Memory B cell (primary cell): Measurements from ENCODE around the gene ARRDC1.

ENCODE experiments used
- ATAC-seq: fragments of 150-1000 bp; cut with Tn5 transposase; 2 replicates; pipeline ENCODE4 v1.10.0; 2021; ENCODE audit warnings: low read depth, mild to moderate bottlenecking, moderate library complexity
- DNase-seq, 2 donors: peaks; one replicate each; pipeline ENCODE4 v3.0.0; 2022; ENCODE audit warnings: low spot score in 2 of 2
- H3K27ac Mint-ChIP-seq: one replicate; pipeline ENCODE4 v1.8.0; 2022; ENCODE audit warnings: mild to moderate bottlenecking, moderate library complexity, mixed read lengths
- H3K27me3 Mint-ChIP-seq: one replicate; pipeline ENCODE4 v1.8.0; 2022; ENCODE audit warnings: mixed read lengths
- H3K36me3 Mint-ChIP-seq: one replicate; pipeline ENCODE4 v1.8.0; 2022; ENCODE audit warnings: mild to moderate bottlenecking, mixed read lengths
- H3K4me1 Mint-ChIP-seq: one replicate; pipeline ENCODE4 v1.8.0; 2022; ENCODE audit warnings: mixed read lengths
- H3K4me3 Mint-ChIP-seq: one replicate; pipeline ENCODE4 v1.8.0; 2022; ENCODE audit warnings: mild to moderate bottlenecking, moderate library complexity, mixed read lengths
- H3K9me3 Mint-ChIP-seq: one replicate; pipeline ENCODE4 v1.8.0; 2022; ENCODE audit warnings: mixed read lengths

ARRDC1 gene

GRCh38 chr9:137647096-137647714, 41.7 kb downstream of the ARRDC1 start:
- ATAC-seq (no peak), DNase-seq (no peak)
- Mint-ChIP-seq H3K27ac (no peak overlapping the region), H3K4me3 (no peak overlapping the region), H3K36me3 (peaks cover 39% of the 10 kb centered on the region), H3K4me1 (peaks cover 31% of the 10 kb centered on the region), H3K27me3 (no peaks in the 10 kb centered on the region), H3K9me3 (no peaks in the 10 kb centered on the region)

DNA sequence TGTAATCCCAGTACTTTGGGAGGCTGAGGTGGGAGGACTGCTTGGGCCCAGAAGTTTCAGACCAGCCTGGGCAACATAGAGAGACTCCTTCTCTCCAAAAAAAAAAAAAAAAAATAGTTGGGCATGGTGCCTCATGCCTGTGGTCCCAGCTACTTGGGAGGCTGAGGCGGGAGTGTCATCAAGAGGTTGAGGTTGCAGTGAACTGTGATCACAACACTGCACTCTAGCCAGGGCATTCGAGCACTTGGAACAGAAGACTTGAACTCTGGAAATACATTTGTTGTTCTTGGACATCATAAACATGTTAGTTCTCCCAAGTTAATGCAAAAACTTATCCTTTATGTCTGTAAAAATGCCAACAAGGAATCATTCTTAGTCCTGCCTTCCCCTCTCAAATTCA, 42.9 kb downstream of the ARRDC1 start:
- Mint-ChIP-seq H3K36me3 (peaks cover 38% of the 10 kb centered on the region), H3K4me1 (peaks cover 31% of the 10 kb centered on the region), H3K9me3 (no peaks in the 10 kb centered on the region), H3K27ac (no peak overlapping the region), H3K4me3 (no peak overlapping the region), H3K27me3 (no peaks in the 10 kb centered on the region)
- DNase-seq (no peak), ATAC-seq (no peak)

GRCh38 chr9:137649553-137649952, 44.1 kb downstream of the ARRDC1 start:
- Mint-ChIP-seq H3K27me3 (no peaks in the 10 kb centered on the region), H3K9me3 (no peaks in the 10 kb centered on the region), H3K4me3 (no peak overlapping the region), H3K36me3 (peaks cover 32% of the 10 kb centered on the region), H3K27ac (no peak overlapping the region), H3K4me1 (peaks cover 28% of the 10 kb centered on the region)
- no peak for ATAC-seq
- no peak for DNase-seq

DNA sequence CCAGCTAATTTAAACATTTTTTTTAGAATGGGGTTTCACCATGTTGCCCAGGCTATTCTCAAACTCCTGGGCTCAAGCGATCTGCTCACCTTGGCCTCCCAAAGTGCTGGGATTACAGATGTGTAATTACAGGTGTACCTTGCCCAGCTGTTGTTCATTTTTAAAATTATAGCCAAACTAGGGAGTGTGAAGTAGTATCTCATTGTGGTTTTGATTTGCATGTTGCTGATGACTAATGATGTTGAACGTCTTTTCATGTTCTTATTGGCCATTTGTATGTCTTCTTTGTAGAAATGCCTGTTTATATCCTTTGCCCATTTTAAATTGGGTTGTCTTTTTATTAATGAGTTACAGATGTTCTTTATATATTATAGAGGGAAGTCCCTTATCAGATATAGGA, 44.8 kb downstream of the ARRDC1 start:
- peaks cover 28% of the 10 kb centered on the region for H3K4me1 Mint-ChIP-seq
- H3K36me3 Mint-ChIP-seq: peaks cover 33% of the 10 kb centered on the region
- ATAC-seq: peak; percentile 62
- DNase-seq: no peak
- no peaks in the 10 kb centered on the region for H3K9me3 Mint-ChIP-seq
- no peaks in the 10 kb centered on the region for H3K27me3 Mint-ChIP-seq
- H3K4me3 Mint-ChIP-seq: no peak overlapping the region
- no peak overlapping the region for H3K27ac Mint-ChIP-seq

GRCh38 chr9:137650779-137651178, 45.3 kb downstream of the ARRDC1 start:
- H3K27me3 Mint-ChIP-seq: no peaks in the 10 kb centered on the region
- H3K27ac Mint-ChIP-seq: no peak overlapping the region
- H3K9me3 Mint-ChIP-seq: no peaks in the 10 kb centered on the region
- ATAC-seq: no peak
- H3K36me3 Mint-ChIP-seq: peaks cover 35% of the 10 kb centered on the region
- H3K4me1 Mint-ChIP-seq: peaks cover 30% of the 10 kb centered on the region
- H3K4me3 Mint-ChIP-seq: no peak overlapping the region
- no peak for DNase-seq

DNA sequence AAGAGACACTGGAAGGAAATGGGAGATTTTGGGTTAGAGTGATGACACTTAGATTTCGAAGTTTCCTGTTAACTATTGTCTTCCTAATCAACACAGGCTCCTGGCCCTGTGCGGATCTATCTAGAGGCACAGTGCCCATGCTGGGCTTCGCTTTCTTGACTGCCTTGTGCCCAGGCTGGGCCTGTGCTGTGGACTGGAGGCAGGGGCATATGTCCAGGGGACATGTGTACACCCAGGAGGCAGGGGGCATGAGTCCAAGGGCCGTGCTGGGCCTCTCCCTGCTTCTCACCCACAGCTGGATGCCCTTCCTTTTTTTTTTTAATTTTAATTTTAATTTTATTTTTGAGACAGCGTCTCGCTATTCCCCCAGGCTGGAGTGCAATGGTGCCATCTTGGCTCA, 50.9 kb downstream of the ARRDC1 start:
- Mint-ChIP-seq H3K9me3 (no peaks in the 10 kb centered on the region), H3K27me3 (no peaks in the 10 kb centered on the region), H3K27ac (no peak overlapping the region), H3K4me1 (peaks cover 16% of the 10 kb centered on the region), H3K4me3 (no peak overlapping the region), H3K36me3 (peaks cover 12% of the 10 kb centered on the region)
- DNase-seq (no peak), ATAC-seq (no peak)

- Mint-ChIP-seq H3K27ac (peak overlapping the region; percentile 29), H3K27me3 (no peaks in the 10 kb centered on the region), H3K4me3 (no peak overlapping the region), H3K4me1 (peaks cover 16% of the 10 kb centered on the region), H3K9me3 (no peaks in the 10 kb centered on the region), H3K36me3 (peaks cover 10% of the 10 kb centered on the region)
- ATAC-seq: no peak
- no peak for DNase-seq
Observed at GRCh38 chr9:137657606-137658005, 52.1 kb downstream of the ARRDC1 start.

DNA sequence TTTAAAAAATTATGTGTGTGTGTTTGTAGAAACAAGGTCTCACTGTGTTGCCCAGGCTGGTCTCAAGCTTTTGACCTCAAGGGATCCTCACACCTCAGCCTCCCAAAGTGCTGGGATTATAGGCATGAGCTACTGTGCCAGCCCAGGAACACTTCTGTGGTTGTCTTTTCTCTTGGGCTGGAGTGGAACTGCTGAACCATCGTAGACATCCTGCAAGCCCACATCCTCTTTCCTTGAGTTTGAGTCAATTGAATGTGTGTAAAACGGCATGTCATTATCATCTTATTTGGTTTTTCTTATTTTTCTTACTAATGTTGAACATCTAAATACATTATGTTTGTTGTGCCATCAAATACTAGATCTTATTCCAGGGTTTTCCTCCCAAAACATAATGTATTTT, 53.3 kb downstream of the ARRDC1 start:
- peaks cover 20% of the 10 kb centered on the region for H3K4me1 Mint-ChIP-seq
- peaks cover 14% of the 10 kb centered on the region for H3K36me3 Mint-ChIP-seq
- H3K27me3 Mint-ChIP-seq: no peaks in the 10 kb centered on the region
- H3K4me3 Mint-ChIP-seq: no peak overlapping the region
- no peak for DNase-seq
- ATAC-seq: no peak
- no peak overlapping the region for H3K27ac Mint-ChIP-seq
- no peaks in the 10 kb centered on the region for H3K9me3 Mint-ChIP-seq

DNA sequence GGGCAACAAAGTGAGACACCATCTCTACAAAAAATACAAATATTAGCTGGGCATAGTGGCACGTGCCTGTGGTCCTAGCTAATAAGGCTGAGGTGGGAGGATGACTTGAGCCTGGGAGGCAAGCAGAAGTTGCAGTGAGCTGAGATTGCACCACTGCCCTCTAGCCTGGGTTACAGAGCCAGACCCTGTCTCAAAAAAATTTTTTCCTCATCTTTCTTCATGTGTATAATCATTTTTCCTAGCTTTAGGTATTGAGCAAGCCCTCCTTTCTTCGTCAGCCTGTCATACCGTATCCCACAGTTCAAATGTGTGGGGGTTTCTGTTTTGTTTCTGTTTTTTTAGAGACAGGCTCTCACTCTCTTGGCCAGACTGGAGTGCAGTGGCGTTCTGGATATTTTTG, 54.7 kb downstream of the ARRDC1 start:
- Mint-ChIP-seq H3K9me3 (no peaks in the 10 kb centered on the region), H3K4me1 (peaks cover 24% of the 10 kb centered on the region), H3K4me3 (no peak overlapping the region), H3K36me3 (peaks cover 17% of the 10 kb centered on the region), H3K27ac (no peak overlapping the region), H3K27me3 (no peaks in the 10 kb centered on the region)
- no peak for DNase-seq
- ATAC-seq: no peak

DNA sequence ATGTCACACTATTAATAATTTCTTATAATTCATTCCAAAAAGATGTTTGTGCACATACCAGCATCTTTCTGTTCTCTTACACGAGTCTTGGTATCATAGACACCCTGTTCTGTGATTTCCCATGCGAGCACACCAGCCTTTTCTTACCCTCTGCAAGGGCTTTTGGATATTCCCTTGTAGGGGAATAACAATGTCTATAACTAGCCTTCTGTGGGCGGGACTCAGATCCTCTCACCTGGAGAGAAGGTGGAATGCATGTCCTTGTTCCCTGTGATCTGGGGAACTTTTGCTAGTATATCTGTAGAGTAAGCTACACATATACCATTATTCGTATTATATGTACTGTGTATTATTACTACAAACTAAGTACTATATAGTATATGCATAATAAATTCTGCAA, 58.1 kb downstream of the ARRDC1 start:
- H3K27ac Mint-ChIP-seq: no peak overlapping the region
- ATAC-seq (no peak), DNase-seq (no peak)
- H3K36me3 Mint-ChIP-seq: peaks cover 9% of the 10 kb centered on the region
- H3K4me1 Mint-ChIP-seq: peaks cover 31% of the 10 kb centered on the region
- H3K27me3 Mint-ChIP-seq: no peaks in the 10 kb centered on the region
- H3K4me3 Mint-ChIP-seq: no peak overlapping the region
- H3K9me3 Mint-ChIP-seq: no peaks in the 10 kb centered on the region

DNA sequence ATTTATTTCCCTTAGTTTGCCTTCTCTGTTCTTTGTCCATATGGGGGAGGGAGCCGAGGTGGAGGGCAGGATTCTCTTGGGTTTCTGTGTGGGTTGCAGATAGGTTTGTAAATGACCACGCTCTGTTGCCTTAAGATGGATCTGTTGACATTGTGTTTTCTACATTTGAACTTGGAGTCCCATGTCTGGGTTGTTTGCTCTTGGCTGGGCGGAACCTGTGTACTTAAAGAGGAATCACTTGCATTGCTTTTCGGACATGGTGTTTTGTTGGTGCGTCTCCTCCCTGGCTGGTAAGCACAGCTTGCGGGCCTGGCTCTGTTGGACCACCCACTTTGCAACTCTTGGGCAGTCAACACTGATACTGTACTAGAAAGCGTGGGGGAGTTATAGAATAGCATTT, 59.2 kb downstream of the ARRDC1 start:
- H3K27ac Mint-ChIP-seq: peak overlapping the region; percentile 60
- peaks cover 33% of the 10 kb centered on the region for H3K4me1 Mint-ChIP-seq
- H3K9me3 Mint-ChIP-seq: no peaks in the 10 kb centered on the region
- H3K27me3 Mint-ChIP-seq: no peaks in the 10 kb centered on the region
- H3K4me3 Mint-ChIP-seq: no peak overlapping the region
- ATAC-seq (no peak), DNase-seq (no peak)
- peaks cover 16% of the 10 kb centered on the region for H3K36me3 Mint-ChIP-seq
